DMS 273 (cell line): Measurements from ENCODE around the gene TK1.
A peak's percentile ranks its signal among the peaks of the same experiment; 100 is the strongest.

Experiments used
- DNase-seq: peaks from one replicate; lab custom pipeline; 2025; ENCODE audit not compliant: unreplicated experiment; lab: John Stamatoyannopoulos, UW

Gene TK1

GRCh38 chr17:78219396-78220150 is 32.7 kb upstream of the TK1 start:
- no peak for DNase-seq

- DNase-seq: peak; percentile 47
Observed at GRCh38 chr17:78214706-78215061, 27.8 kb upstream of the TK1 start.

GRCh38 chr17:78214016-78214705 is 27.3 kb upstream of the TK1 start, which contains the start of gene BIRC5:
TSS of gene BIRC5 (plus strand) at chr17:78214253. CDS start at chr17:78214317, 64 bp downstream.
- DNase-seq: peak; percentile 98

- DNase-seq: no peak
Observed at GRCh38 chr17:78211032-78211431, 24.2 kb upstream of the TK1 start.

GRCh38 chr17:78210111-78210510 is 23.3 kb upstream of the TK1 start:
- DNase-seq: no peak

- DNase-seq: no peak
Observed at GRCh38 chr17:78208486-78208885, 21.6 kb upstream of the TK1 start.

- DNase-seq: peak; percentile 28
Observed at GRCh38 chr17:78206298-78206697, 19.4 kb upstream of the TK1 start.

GRCh38 chr17:78205124-78205775 is 18.4 kb upstream of the TK1 start:
- DNase-seq: no peak

- DNase-seq: no peak
Observed at GRCh38 chr17:78204387-78205123, 17.7 kb upstream of the TK1 start.

GRCh38 chr17:78202666-78203065 is 15.8 kb upstream of the TK1 start:
- no peak for DNase-seq

GRCh38 chr17:78200451-78200850 is 13.6 kb upstream of the TK1 start:
- DNase-seq: no peak

GRCh38 chr17:78197147-78197832 is 10.4 kb upstream of the TK1 start:
- peak; percentile 66 for DNase-seq

GRCh38 chr17:78196716-78197115 is 9.9 kb upstream of the TK1 start:
- DNase-seq: no peak

GRCh38 chr17:78185981-78186691 is 716 bp downstream of the TK1 start:
- peak; percentile 49 for DNase-seq

GRCh38 chr17:78184868-78185267 is 2.0 kb downstream of the TK1 start:
- DNase-seq: no peak

GRCh38 chr17:78184351-78184750 is 2.5 kb downstream of the TK1 start:
- no peak for DNase-seq

GRCh38 chr17:78183916-78184315 is 2.9 kb downstream of the TK1 start:
- DNase-seq: no peak

- DNase-seq: no peak
Observed at GRCh38 chr17:78182504-78182903, 4.3 kb downstream of the TK1 start.

GRCh38 chr17:78180508-78180907 is 6.3 kb downstream of the TK1 start:
- DNase-seq: no peak

- DNase-seq: no peak
Observed at GRCh38 chr17:78180083-78180482, 6.8 kb downstream of the TK1 start.
